Prostate gland (tissue), 2 donors: ENCODE results near the gene ZNRF3.

Source experiments
- POLR2AphosphoS5 ChIP-seq: sonication (generic); formaldehyde crosslinking; IDR thresholded peaks from one replicate; pipeline ENCODE4 v1.6.1; 2017; ENCODE audit warnings: antibody characterized with exemption
- TF ChIP-seq, protein P1 (sequence below), 4 experiments: fragments of 200-600 bp in 2 of 4; fragments of 450-650 bp in 2 of 4; sonication (generic) in 2 of 4; IDR thresholded peaks; 1 replicate in 3 of 4; 2 replicates in 1 of 4; pipeline ENCODE4 v1.5.1; 2016 to 2019; ENCODE audit warnings: antibody characterized with exemption in 4 of 4, mild to moderate bottlenecking in 2 of 4, moderate library complexity in 2 of 4

DNA sequence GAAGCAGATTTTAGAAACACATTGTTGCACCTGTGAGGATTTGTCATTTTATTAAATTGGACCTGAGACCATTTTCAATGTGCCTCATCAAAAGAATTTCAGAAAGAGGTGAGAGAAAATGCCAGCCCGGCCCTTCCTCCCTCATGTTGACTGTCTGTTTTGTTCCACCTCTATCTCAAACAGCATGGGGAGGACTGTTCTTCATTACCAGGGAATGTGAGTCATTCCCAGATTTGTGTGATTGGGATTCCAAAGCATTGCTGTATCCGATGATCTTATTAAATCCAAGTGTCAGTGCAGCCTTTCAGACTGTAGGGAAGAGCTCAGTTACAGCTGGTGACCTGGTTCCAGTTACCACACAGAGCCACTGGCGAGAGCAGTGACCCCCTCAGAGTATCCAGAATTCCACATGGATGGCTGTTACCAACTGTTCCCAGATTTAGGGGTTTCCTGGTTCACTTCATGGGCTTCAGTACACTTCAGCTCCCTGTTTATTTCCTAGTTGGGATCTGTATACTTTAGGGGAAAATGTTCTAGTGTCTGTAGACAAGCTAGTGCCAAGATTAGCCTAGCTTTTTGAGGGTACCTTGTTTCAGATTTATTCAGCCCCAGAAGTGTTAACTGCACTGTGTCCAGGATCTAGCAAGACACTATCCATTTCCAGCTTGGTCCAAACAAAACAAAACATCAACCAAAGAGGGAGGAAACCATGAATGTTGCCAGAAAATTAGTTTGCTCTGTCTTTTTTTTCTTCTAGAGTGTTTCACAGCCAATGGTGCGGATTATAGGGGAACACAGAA, 210.3 kb downstream of the ZNRF3 start:
- TF ChIP-seq, protein P1, sequence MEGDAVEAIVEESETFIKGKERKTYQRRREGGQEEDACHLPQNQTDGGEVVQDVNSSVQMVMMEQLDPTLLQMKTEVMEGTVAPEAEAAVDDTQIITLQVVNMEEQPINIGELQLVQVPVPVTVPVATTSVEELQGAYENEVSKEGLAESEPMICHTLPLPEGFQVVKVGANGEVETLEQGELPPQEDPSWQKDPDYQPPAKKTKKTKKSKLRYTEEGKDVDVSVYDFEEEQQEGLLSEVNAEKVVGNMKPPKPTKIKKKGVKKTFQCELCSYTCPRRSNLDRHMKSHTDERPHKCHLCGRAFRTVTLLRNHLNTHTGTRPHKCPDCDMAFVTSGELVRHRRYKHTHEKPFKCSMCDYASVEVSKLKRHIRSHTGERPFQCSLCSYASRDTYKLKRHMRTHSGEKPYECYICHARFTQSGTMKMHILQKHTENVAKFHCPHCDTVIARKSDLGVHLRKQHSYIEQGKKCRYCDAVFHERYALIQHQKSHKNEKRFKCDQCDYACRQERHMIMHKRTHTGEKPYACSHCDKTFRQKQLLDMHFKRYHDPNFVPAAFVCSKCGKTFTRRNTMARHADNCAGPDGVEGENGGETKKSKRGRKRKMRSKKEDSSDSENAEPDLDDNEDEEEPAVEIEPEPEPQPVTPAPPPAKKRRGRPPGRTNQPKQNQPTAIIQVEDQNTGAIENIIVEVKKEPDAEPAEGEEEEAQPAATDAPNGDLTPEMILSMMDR (IDR thresholded peaks at IDR 0.05): no peak
- peak; percentile 42 for TF ChIP-seq POLR2AphosphoS5
